Measurements from ENCODE around the gene MAML3. TPM values are rescaled to one million over a fixed set of nuclear protein-coding genes. Genes with fewer than 3 reads are reported as not detected.

The MAML3 gene
- total RNA-seq, 1 donor from 2014 or later, result 8.0 TPM

GRCh38 chr4:139745111-139745639 lies 408.8 kb downstream of the MAML3 start:
- DNase-seq (ENCODE audit: extremely low spot score, unreplicated experiment), result peak; percentile 34
- peaks cover 5% of the 10 kb centered on the region for H3K27me3 Mint-ChIP-seq (ENCODE audit: unreplicated experiment)
- peaks cover 4% of the 10 kb centered on the region for H3K4me1 Mint-ChIP-seq (ENCODE audit: unreplicated experiment)
- H3K4me3 Mint-ChIP-seq (ENCODE audit: unreplicated experiment), result no peak overlapping the region
- H3K9me3 Mint-ChIP-seq (ENCODE audit: unreplicated experiment), result no peaks in the 10 kb centered on the region
- H3K27ac Mint-ChIP-seq (ENCODE audit: unreplicated experiment), result no peak overlapping the region
- no peaks in the 10 kb centered on the region for H3K36me3 Mint-ChIP-seq (ENCODE audit: unreplicated experiment)
- no peak for TF ChIP-seq CTCF (IDR thresholded peaks at IDR 0.05)

GRCh38 chr4:139744232-139744631 lies 409.8 kb downstream of the MAML3 start:
- TF ChIP-seq CTCF (IDR thresholded peaks at IDR 0.05), result no peak
- Mint-ChIP-seq H3K36me3 (ENCODE audit: unreplicated experiment) (no peaks in the 10 kb centered on the region), H3K27me3 (ENCODE audit: unreplicated experiment) (peaks cover 5% of the 10 kb centered on the region), H3K27ac (ENCODE audit: unreplicated experiment) (no peak overlapping the region), H3K4me3 (ENCODE audit: unreplicated experiment) (no peak overlapping the region), H3K9me3 (ENCODE audit: unreplicated experiment) (no peaks in the 10 kb centered on the region), H3K4me1 (ENCODE audit: unreplicated experiment) (peaks cover 4% of the 10 kb centered on the region)
- DNase-seq (ENCODE audit: extremely low spot score, unreplicated experiment), result no peak

- Mint-ChIP-seq H3K4me3 (ENCODE audit: unreplicated experiment) (no peak overlapping the region), H3K4me1 (ENCODE audit: unreplicated experiment) (peaks cover 4% of the 10 kb centered on the region), H3K27me3 (ENCODE audit: unreplicated experiment) (peaks cover 5% of the 10 kb centered on the region), H3K9me3 (ENCODE audit: unreplicated experiment) (no peaks in the 10 kb centered on the region), H3K36me3 (ENCODE audit: unreplicated experiment) (no peaks in the 10 kb centered on the region), H3K27ac (ENCODE audit: unreplicated experiment) (no peak overlapping the region)
- no peak for TF ChIP-seq CTCF (IDR thresholded peaks at IDR 0.05)
- peak; percentile 15 for DNase-seq (ENCODE audit: extremely low spot score, unreplicated experiment)
Measured at GRCh38 chr4:139743027-139743426, 411.0 kb downstream of the MAML3 start.

GRCh38 chr4:139740531-139741041 lies 413.4 kb downstream of the MAML3 start:
- Mint-ChIP-seq H3K27ac (ENCODE audit: unreplicated experiment) (no peak overlapping the region), H3K9me3 (ENCODE audit: unreplicated experiment) (no peaks in the 10 kb centered on the region), H3K27me3 (ENCODE audit: unreplicated experiment) (no peaks in the 10 kb centered on the region), H3K36me3 (ENCODE audit: unreplicated experiment) (no peaks in the 10 kb centered on the region), H3K4me1 (ENCODE audit: unreplicated experiment) (peaks cover 4% of the 10 kb centered on the region), H3K4me3 (ENCODE audit: unreplicated experiment) (no peak overlapping the region)
- peak; percentile 67 for DNase-seq (ENCODE audit: extremely low spot score, unreplicated experiment)
- TF ChIP-seq CTCF (IDR thresholded peaks at IDR 0.05), result no peak

- Mint-ChIP-seq H3K4me1 (ENCODE audit: unreplicated experiment) (peaks cover 5% of the 10 kb centered on the region), H3K27ac (ENCODE audit: unreplicated experiment) (no peak overlapping the region), H3K9me3 (ENCODE audit: unreplicated experiment) (no peaks in the 10 kb centered on the region), H3K36me3 (ENCODE audit: unreplicated experiment) (no peaks in the 10 kb centered on the region), H3K4me3 (ENCODE audit: unreplicated experiment) (no peak overlapping the region), H3K27me3 (ENCODE audit: unreplicated experiment) (no peaks in the 10 kb centered on the region)
- TF ChIP-seq CTCF (IDR thresholded peaks at IDR 0.05), result no peak
- peak; percentile 34 for DNase-seq (ENCODE audit: extremely low spot score, unreplicated experiment)
Measured at GRCh38 chr4:139740121-139740520, 413.9 kb downstream of the MAML3 start.
